HEK293 (cell line): ENCODE data around the gene MTOR.

ENCODE experiments used
- CTCF ChIA-PET: fragments of 350-600 bp; formaldehyde crosslinking; extraction: SDS; loops from one replicate; lab custom pipeline; 2021; ENCODE audit warnings: antibody characterized with exemption; lab: Yijun Ruan, JAX
- POLR2A ChIA-PET: fragments of 300-600 bp; formaldehyde crosslinking; extraction: SDS; loops from one replicate; lab custom pipeline; 2020; ENCODE audit warnings: antibody characterized with exemption, inconsistent platforms; lab: Yijun Ruan, JAX
- H3K27ac ChIP-seq: fragments of 200-500 bp; sonication (Bioruptor generic); 2 replicates; pipeline ENCODE4 v1.5.1; 2014; ENCODE audit warnings: low read depth, low read length, control low read depth, inconsistent platforms; ENCODE audit errors: extremely low read depth
- H3K36me3 ChIP-seq, 2 experiments: fragments of 200-500 bp in 1 of 2; sonication (Bioruptor generic) in 1 of 2; 1 replicate in 1 of 2; 2 replicates in 1 of 2; pipeline ENCODE4 v1.5.1; 2014 to 2017; ENCODE audit warnings: inconsistent platforms in 2 of 2, low read length in 2 of 2; ENCODE audit not compliant: control insufficient read depth in 2 of 2, insufficient read depth in 1 of 2
- H3K4me1 ChIP-seq: fragments of 200-500 bp; sonication (Bioruptor generic); 2 replicates; pipeline ENCODE4 v1.5.1; 2014; ENCODE audit warnings: mild to moderate bottlenecking, low read length, inconsistent platforms; ENCODE audit not compliant: control insufficient read depth, insufficient read depth
- H3K4me3 ChIP-seq: 2 replicates; pipeline ENCODE4 v1.5.1; 2011; ENCODE audit warnings: low read depth, mild to moderate bottlenecking, control low read depth, low read length, moderate library complexity
- H3K9me3 ChIP-seq: fragments of 200-500 bp; sonication (Bioruptor generic); 2 replicates; pipeline ENCODE4 v1.5.1; 2014; ENCODE audit warnings: low read depth, low read length, inconsistent platforms; ENCODE audit not compliant: control insufficient read depth, insufficient read depth
- BCL11B ChIP-seq: fragments of 450-650 bp; formaldehyde crosslinking; IDR thresholded peaks from 2 replicates; pipeline ENCODE4 v1.5.1; 2016; ENCODE audit warnings: low read depth, missing biosample characterization, missing genetic modification characterization
- KLF8 ChIP-seq: fragments of 450-650 bp; formaldehyde crosslinking; IDR thresholded peaks from 2 replicates; pipeline ENCODE4 v1.5.1; 2016; ENCODE audit warnings: missing biosample characterization, missing genetic modification characterization
- OSR2 ChIP-seq: fragments of 450-650 bp; formaldehyde crosslinking; IDR thresholded peaks from 2 replicates; pipeline ENCODE4 v1.5.1; 2016; ENCODE audit warnings: missing biosample characterization, missing genetic modification characterization
- SP2 ChIP-seq: fragments of 450-650 bp; formaldehyde crosslinking; IDR thresholded peaks from 2 replicates; pipeline ENCODE4 v1.5.1; 2016; ENCODE audit warnings: missing biosample characterization, missing genetic modification characterization
- YY2 ChIP-seq: fragments of 450-650 bp; formaldehyde crosslinking; IDR thresholded peaks from 2 replicates; pipeline ENCODE4 v1.5.1; 2016; ENCODE audit warnings: missing biosample characterization, missing genetic modification characterization
- ZBTB21 ChIP-seq: fragments of 450-650 bp; formaldehyde crosslinking; IDR thresholded peaks from 2 replicates; pipeline ENCODE4 v1.5.1; 2017; ENCODE audit warnings: missing biosample characterization, missing genetic modification characterization
- ZBTB7A ChIP-seq: fragments of 450-650 bp; formaldehyde crosslinking; IDR thresholded peaks from 2 replicates; pipeline ENCODE4 v1.5.1; 2016; ENCODE audit warnings: low read depth, missing biosample characterization, missing genetic modification characterization
- ZFP41 ChIP-seq: fragments of 450-650 bp; formaldehyde crosslinking; IDR thresholded peaks from 2 replicates; pipeline ENCODE4 v1.5.1; 2016; ENCODE audit warnings: missing biosample characterization, missing genetic modification characterization, borderline replicate concordance
- ZNF132 ChIP-seq: fragments of 450-650 bp; formaldehyde crosslinking; IDR thresholded peaks from 2 replicates; pipeline ENCODE4 v1.5.1; 2017; ENCODE audit warnings: missing biosample characterization, missing genetic modification characterization, borderline replicate concordance
- ZNF23 ChIP-seq: fragments of 450-650 bp; formaldehyde crosslinking; IDR thresholded peaks from 2 replicates; pipeline ENCODE4 v1.5.1; 2016; ENCODE audit warnings: missing biosample characterization, missing genetic modification characterization, borderline replicate concordance
- ZNF248 ChIP-seq: fragments of 450-650 bp; formaldehyde crosslinking; IDR thresholded peaks from 2 replicates; pipeline ENCODE4 v1.5.1; 2017; ENCODE audit warnings: missing biosample characterization, missing genetic modification characterization
- ZNF292 ChIP-seq: fragments of 450-650 bp; formaldehyde crosslinking; IDR thresholded peaks from 2 replicates; pipeline ENCODE4 v1.5.1; 2016; ENCODE audit warnings: low read depth, missing biosample characterization, missing genetic modification characterization, borderline replicate concordance
- ZNF302 ChIP-seq: fragments of 450-650 bp; formaldehyde crosslinking; IDR thresholded peaks from 2 replicates; pipeline ENCODE4 v1.5.1; 2016; ENCODE audit warnings: missing biosample characterization, missing genetic modification characterization, low read depth
- ZNF529 ChIP-seq: fragments of 450-650 bp; formaldehyde crosslinking; IDR thresholded peaks from 2 replicates; pipeline ENCODE4 v1.5.1; 2017; ENCODE audit warnings: missing genetic modification characterization, missing biosample characterization; ENCODE audit not compliant: insufficient replicate concordance
- ZNF558 ChIP-seq: fragments of 450-650 bp; formaldehyde crosslinking; IDR thresholded peaks from 2 replicates; pipeline ENCODE4 v1.5.1; 2016; ENCODE audit warnings: missing biosample characterization, missing genetic modification characterization
- ZNF664 ChIP-seq: fragments of 450-650 bp; formaldehyde crosslinking; IDR thresholded peaks from 2 replicates; pipeline ENCODE4 v1.5.1; 2016; ENCODE audit warnings: missing biosample characterization, missing genetic modification characterization
- ZNF701 ChIP-seq: fragments of 450-650 bp; formaldehyde crosslinking; IDR thresholded peaks from 2 replicates; pipeline ENCODE4 v1.5.1; 2016; ENCODE audit warnings: missing biosample characterization, missing genetic modification characterization
- ZNF76 ChIP-seq: fragments of 450-650 bp; formaldehyde crosslinking; IDR thresholded peaks from 2 replicates; pipeline ENCODE4; 2016; ENCODE audit warnings: low read depth, missing biosample characterization, missing genetic modification characterization, borderline replicate concordance
- ZNF777 ChIP-seq: fragments of 450-650 bp; formaldehyde crosslinking; IDR thresholded peaks from 2 replicates; pipeline ENCODE4 v1.5.1; 2017; ENCODE audit warnings: missing biosample characterization, missing genetic modification characterization, borderline replicate concordance
- ZNF830 ChIP-seq: fragments of 450-650 bp; IDR thresholded peaks from 2 replicates; pipeline ENCODE4 v1.5.0; 2018; ENCODE audit warnings: missing biosample characterization, missing genetic modification characterization, low read depth, mild to moderate bottlenecking, moderate library complexity
- ZSCAN23 ChIP-seq: fragments of 450-650 bp; formaldehyde crosslinking; IDR thresholded peaks from 2 replicates; pipeline ENCODE4 v1.5.1; 2016; ENCODE audit warnings: missing biosample characterization, missing genetic modification characterization
- TF ChIP-seq, protein P1 (sequence below): fragments of 450-650 bp; formaldehyde crosslinking; IDR thresholded peaks from 2 replicates; pipeline ENCODE4 v1.5.1; 2016; ENCODE audit warnings: missing biosample characterization, missing genetic modification characterization
- TF ChIP-seq, protein P2 (sequence below): fragments of 450-650 bp; formaldehyde crosslinking; optimal IDR thresholded peaks from 2 replicates; pipeline ENCODE3; 2016; ENCODE audit warnings: missing biosample characterization, mild to moderate bottlenecking, missing genetic modification characterization
- TF ChIP-seq, protein P3 (sequence below): sonication (generic); formaldehyde crosslinking; IDR thresholded peaks from 2 replicates; pipeline ENCODE4 v1.8.1; 2022; ENCODE audit warnings: mild to moderate bottlenecking, moderate library complexity, missing genetic modification reagents
- TF ChIP-seq, protein P4 (sequence below): fragments of 450-650 bp; formaldehyde crosslinking; IDR thresholded peaks from 2 replicates; pipeline ENCODE4 v1.5.1; 2016; ENCODE audit warnings: missing biosample characterization, missing genetic modification characterization
- TF ChIP-seq, protein P5 (sequence below): fragments of 450-650 bp; formaldehyde crosslinking; IDR thresholded peaks from 2 replicates; pipeline ENCODE4 v1.5.1; 2017; ENCODE audit warnings: missing biosample characterization, missing genetic modification characterization

MTOR gene

DNA sequence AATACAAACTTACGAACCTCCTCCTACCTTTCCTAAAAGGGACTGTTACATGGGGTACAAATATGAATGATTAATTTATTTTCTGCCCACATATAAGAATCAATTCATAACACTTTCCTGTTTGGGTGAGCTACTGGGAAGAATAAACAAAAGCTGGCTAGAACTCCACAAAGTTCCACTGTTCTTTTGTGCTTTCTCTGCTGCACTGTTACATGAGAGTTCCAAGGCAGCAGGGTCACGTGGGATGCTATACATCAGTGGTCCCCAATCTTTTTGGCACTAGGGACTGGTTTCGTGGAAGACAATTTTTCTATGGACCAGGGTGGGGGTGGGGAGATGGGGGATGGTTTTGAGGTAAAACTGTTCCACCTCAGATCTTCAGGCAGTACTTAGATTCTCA is 75.4 kb downstream of the MTOR start:
- peaks cover 10 to 87% of the 10 kb centered on the region in 2 experiments for H3K36me3 ChIP-seq
- POLR2A ChIA-PET: no interaction called here
- CTCF ChIA-PET: interaction anchor here (0.7 kb wide), 1 partner anchor 149 kb away, joined by 3 read pairs; no protein-coding TSS in a partner anchor

DNA sequence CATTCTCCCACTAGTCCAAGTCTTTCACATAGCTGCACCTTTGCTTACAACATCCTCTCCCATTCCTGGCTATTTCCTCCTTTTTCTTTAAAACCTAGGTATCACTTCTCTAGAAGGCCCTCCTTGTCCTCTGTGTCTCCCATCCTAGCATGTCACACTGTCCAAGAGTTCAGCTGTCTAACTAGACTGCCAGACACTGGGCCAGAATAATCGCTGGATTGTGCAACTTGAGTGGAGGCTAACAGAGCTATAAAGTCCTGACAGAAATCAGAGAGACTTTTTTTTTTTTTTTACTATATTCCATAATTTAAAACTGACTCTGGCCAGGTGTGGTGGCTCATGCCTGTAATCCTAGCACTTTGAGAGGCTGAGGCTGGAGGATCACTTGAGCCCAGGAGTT is 77.4 kb downstream of the MTOR start:
- CTCF ChIA-PET: interaction anchor here (0.6 kb wide), 1 partner anchor 42 kb away, joined by 4 read pairs; no protein-coding TSS in a partner anchor
- H3K9me3 ChIP-seq: no peaks in the 10 kb centered on the region
- peaks cover 10 to 82% of the 10 kb centered on the region in 2 experiments for H3K36me3 ChIP-seq
- TF ChIP-seq ZNF302 (tag by site-specific recombination) (no peak), ZNF23 (tag by site-specific recombination) (no peak)
- TF ChIP-seq, protein P1, sequence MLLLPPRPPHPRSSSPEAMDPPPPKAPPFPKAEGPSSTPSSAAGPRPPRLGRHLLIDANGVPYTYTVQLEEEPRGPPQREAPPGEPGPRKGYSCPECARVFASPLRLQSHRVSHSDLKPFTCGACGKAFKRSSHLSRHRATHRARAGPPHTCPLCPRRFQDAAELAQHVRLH: no peak
- H3K4me1 ChIP-seq: no peaks in the 10 kb centered on the region
- no peak overlapping the region for H3K4me3 ChIP-seq
- POLR2A ChIA-PET: no interaction called here
- no peak overlapping the region for H3K27ac ChIP-seq

More for the DNA sequence above, 75.4 kb downstream of the MTOR start:
- Histone ChIP-seq H3K4me3 (no peak overlapping the region), H3K9me3 (no peaks in the 10 kb centered on the region), H3K4me1 (no peaks in the 10 kb centered on the region), H3K27ac (no peak overlapping the region)
- TF ChIP-seq ZBTB21 (tag by site-specific recombination): no peak
- TF ChIP-seq, protein P2, sequence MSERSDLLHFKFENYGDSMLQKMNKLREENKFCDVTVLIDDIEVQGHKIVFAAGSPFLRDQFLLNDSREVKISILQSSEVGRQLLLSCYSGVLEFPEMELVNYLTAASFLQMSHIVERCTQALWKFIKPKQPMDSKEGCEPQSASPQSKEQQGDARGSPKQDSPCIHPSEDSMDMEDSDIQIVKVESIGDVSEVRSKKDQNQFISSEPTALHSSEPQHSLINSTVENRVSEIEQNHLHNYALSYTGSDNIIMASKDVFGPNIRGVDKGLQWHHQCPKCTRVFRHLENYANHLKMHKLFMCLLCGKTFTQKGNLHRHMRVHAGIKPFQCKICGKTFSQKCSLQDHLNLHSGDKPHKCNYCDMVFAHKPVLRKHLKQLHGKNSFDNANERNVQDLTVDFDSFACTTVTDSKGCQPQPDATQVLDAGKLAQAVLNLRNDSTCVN (tag by site-specific recombination): no peak
- TF ChIP-seq ZNF830 (tag by site-specific recombination): no peak
- no peak for TF ChIP-seq YY2 (tag by site-specific recombination)
- no peak for TF ChIP-seq ZNF558
- TF ChIP-seq ZNF701 (tag by site-specific recombination): no peak
- no peak for TF ChIP-seq ZBTB7A
- no peak for TF ChIP-seq OSR2
- no peak for TF ChIP-seq KLF8 (tag by site-specific recombination)
- TF ChIP-seq ZNF76 (tag by site-specific recombination): no peak
- no peak for TF ChIP-seq ZFP41
- no peak for TF ChIP-seq ZNF529

DNA sequence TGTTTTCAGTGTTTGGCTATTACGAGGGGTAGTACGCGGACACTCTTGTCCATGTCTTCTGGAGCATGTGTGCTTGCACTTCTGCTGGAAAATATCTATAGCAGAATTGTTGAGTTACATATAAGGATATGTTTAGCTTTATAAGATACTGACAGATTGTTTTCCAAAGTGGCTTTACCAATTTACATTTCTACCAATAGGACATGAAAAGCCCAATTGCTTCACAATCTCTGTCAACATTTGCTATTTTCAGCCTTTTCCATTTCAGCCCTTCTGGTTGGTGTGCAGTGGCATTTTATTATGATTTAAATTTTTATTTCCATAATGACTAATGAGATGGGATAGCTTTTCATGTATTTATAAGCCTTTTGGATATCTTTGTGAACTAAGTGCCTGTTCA is 79.5 kb downstream of the MTOR start:
- CTCF ChIA-PET: no interaction called here
- peaks cover 11% of the 10 kb centered on the region for H3K4me1 ChIP-seq
- POLR2A ChIA-PET: interaction anchor here (0.7 kb wide), 1 partner anchor 24 kb away, joined by 3 read pairs; no protein-coding TSS in a partner anchor
- no peak overlapping the region for H3K27ac ChIP-seq
- H3K4me3 ChIP-seq: no peak overlapping the region
- no peaks in the 10 kb centered on the region for H3K9me3 ChIP-seq
- TF ChIP-seq ZNF23 (tag by site-specific recombination) (no peak), ZNF132 (tag by site-specific recombination) (no peak), ZNF248 (tag by site-specific recombination) (no peak), ZNF777 (tag by site-specific recombination) (no peak), BCL11B (tag by site-specific recombination) (no peak), ZNF664 (tag by site-specific recombination) (no peak), SP2 (tag by site-specific recombination) (no peak), ZNF292 (tag by site-specific recombination) (no peak), ZSCAN23 (tag by site-specific recombination) (no peak)
- TF ChIP-seq, protein P3, sequence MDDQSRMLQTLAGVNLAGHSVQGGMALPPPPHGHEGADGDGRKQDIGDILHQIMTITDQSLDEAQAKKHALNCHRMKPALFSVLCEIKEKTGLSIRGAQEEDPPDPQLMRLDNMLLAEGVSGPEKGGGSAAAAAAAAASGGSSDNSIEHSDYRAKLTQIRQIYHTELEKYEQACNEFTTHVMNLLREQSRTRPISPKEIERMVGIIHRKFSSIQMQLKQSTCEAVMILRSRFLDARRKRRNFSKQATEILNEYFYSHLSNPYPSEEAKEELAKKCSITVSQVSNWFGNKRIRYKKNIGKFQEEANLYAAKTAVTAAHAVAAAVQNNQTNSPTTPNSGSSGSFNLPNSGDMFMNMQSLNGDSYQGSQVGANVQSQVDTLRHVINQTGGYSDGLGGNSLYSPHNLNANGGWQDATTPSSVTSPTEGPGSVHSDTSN (CRISPR knock-in tag): no peak
- TF ChIP-seq, protein P4, sequence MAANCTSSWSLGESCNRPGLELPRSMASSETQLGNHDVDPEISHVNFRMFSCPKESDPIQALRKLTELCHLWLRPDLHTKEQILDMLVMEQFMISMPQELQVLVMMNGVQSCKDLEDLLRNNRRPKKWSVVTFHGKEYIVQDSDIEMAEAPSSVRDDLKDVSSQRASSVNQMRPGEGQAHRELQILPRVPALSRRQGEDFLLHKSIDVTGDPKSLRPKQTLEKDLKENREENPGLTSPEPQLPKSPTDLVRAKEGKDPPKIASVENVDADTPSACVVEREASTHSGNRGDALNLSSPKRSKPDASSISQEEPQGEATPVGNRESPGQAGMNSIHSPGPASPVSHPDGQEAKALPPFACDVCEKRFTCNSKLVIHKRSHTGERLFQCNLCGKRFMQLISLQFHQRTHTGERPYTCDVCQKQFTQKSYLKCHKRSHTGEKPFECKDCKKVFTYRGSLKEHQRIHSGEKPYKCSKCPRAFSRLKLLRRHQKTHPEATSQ (tag by site-specific recombination): no peak
- TF ChIP-seq, protein P5, sequence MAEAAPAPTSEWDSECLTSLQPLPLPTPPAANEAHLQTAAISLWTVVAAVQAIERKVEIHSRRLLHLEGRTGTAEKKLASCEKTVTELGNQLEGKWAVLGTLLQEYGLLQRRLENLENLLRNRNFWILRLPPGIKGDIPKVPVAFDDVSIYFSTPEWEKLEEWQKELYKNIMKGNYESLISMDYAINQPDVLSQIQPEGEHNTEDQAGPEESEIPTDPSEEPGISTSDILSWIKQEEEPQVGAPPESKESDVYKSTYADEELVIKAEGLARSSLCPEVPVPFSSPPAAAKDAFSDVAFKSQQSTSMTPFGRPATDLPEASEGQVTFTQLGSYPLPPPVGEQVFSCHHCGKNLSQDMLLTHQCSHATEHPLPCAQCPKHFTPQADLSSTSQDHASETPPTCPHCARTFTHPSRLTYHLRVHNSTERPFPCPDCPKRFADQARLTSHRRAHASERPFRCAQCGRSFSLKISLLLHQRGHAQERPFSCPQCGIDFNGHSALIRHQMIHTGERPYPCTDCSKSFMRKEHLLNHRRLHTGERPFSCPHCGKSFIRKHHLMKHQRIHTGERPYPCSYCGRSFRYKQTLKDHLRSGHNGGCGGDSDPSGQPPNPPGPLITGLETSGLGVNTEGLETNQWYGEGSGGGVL: no peak
- peaks cover 10 to 64% of the 10 kb centered on the region in 2 experiments; a peak in 2 of 3 replicates for H3K36me3 ChIP-seq
